Right lobe of liver (tissue), 6 donors: Measurements from ENCODE around the gene CYP4B1. TPM values are rescaled to one million over a fixed set of nuclear protein-coding genes. Genes with fewer than 3 reads are reported as not detected.

Experiments used
- ATAC-seq, 4 donors: fragments of 200-7000 bp; cut with Tn5 transposase; one replicate each; pipeline ENCODE4 v1.9.1; 2020; ENCODE audit warnings: mild to moderate bottlenecking in 4 of 4, moderate library complexity in 4 of 4
- DNase-seq, 3 donors: peaks; one replicate each; pipeline ENCODE4 v3.0.0-alpha.2; 2020
- H3K27ac ChIP-seq, 3 donors: fragments of 200-600 bp; one replicate each; pipeline ENCODE4 v1.8.0; 2022
- H3K27me3 ChIP-seq, 2 donors: fragments of 200-600 bp; one replicate each; pipeline ENCODE4 v1.8.0; 2022
- H3K36me3 ChIP-seq, 4 donors: fragments of 200-600 bp; sonication (generic) in 1 of 4; one replicate each; pipeline versions ENCODE4 v1.5.1 to v1.8.0; 2017 to 2022; ENCODE audit warnings: control low read depth in 1 of 4
- H3K4me1 ChIP-seq, 4 donors: fragments of 200-600 bp; sonication (generic) in 1 of 4; one replicate each; pipeline versions ENCODE4 v1.5.1 to v1.8.0; 2017 to 2022; ENCODE audit warnings: control low read depth in 1 of 4
- H3K4me3 ChIP-seq, 3 donors: fragments of 200-600 bp; one replicate each; pipeline ENCODE4 v1.8.0; 2022
- H3K9me3 ChIP-seq, 4 donors: fragments of 200-600 bp; sonication (generic) in 1 of 4; one replicate each; pipeline versions ENCODE4 v1.5.1 to v1.8.0; 2017 to 2022; ENCODE audit warnings: control low read depth in 1 of 4
- POLR2A ChIP-seq: fragments of 450-650 bp; IDR thresholded peaks from one replicate; pipeline ENCODE4 v1.6.1; 2017; ENCODE audit warnings: antibody characterized with exemption, mild to moderate bottlenecking
- WGBS: methylation state at CpG from one replicate; pipeline ENCODE4 v1.1.6; 2018; ENCODE audit warnings: low coverage, low lambda C conversion rate; ENCODE audit not compliant: insufficient coverage; ENCODE audit errors: missing lambda C conversion rate; 5-methylcytosine and 5-hydroxymethylcytosine counted together
- intact Hi-C, 2 donors: fragments of 100-400 bp; cut with DNase I; formaldehyde crosslinking; loops; one replicate each; pipeline versions ENCODE4 v1.11.2 to v1.14.1; 2022
- total RNA-seq, 6 experiments: library from RNA; depleted of rRNA in 2 of 6; stranded (reverse); fragments of >200 nt in 2 of 6; fragmentation: NEBNext Ultra II Directional in 3 of 6; extraction: Animal tissue kit (Norgen Biotek cat#: 25700) in 3 of 6; gene quantifications; one replicate each; pipeline versions ENCODE4 v1.1.0 to v1.2.4, GENCODE V29; 2016 to 2023
- TF ChIP-seq, protein P1 (sequence below), 4 donors: fragments of 200-600 bp in 3 of 4; fragments of 450-650 bp in 1 of 4; IDR thresholded peaks; one replicate each; pipeline versions ENCODE4 v1.5.1 to v1.8.0; 2016 to 2022; ENCODE audit warnings: antibody characterized with exemption in 4 of 4, mild to moderate bottlenecking in 2 of 4
- donor health status: DM: no; HTN: yes; CAD: no.
- donor health status: DM: no; HTN: no; CAD: no.
- donor health status: DM: no; HTN: no; CAD: no.
- donor health status: DM: no; HTN: yes; CAD: no.
- donor health status: DM: no; HTN: yes; CAD: no.

Gene CYP4B1
- total RNA-seq, 6 experiments from 2014 or later = 0.62 TPM; not detected in 5

DNA sequence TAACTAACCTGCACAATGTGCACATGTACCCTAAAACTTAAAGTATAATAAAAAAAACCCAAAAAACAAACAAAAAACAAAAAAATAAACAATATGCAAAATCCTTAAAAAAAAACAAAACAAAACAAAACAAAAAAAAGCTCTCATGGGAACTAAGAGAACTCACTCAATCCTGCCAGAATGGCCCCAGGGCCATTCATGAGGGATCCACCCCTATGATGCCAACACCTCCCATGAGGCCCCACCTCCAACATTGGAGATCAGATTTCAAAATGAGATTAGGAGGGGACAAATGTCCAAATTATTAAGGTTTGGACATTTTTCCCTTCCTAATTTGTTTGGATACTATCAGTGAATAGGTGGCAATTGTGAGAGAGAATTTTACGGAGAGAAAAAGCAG lies 10.2 kb downstream of the CYP4B1 start:
- TF ChIP-seq, protein P1, sequence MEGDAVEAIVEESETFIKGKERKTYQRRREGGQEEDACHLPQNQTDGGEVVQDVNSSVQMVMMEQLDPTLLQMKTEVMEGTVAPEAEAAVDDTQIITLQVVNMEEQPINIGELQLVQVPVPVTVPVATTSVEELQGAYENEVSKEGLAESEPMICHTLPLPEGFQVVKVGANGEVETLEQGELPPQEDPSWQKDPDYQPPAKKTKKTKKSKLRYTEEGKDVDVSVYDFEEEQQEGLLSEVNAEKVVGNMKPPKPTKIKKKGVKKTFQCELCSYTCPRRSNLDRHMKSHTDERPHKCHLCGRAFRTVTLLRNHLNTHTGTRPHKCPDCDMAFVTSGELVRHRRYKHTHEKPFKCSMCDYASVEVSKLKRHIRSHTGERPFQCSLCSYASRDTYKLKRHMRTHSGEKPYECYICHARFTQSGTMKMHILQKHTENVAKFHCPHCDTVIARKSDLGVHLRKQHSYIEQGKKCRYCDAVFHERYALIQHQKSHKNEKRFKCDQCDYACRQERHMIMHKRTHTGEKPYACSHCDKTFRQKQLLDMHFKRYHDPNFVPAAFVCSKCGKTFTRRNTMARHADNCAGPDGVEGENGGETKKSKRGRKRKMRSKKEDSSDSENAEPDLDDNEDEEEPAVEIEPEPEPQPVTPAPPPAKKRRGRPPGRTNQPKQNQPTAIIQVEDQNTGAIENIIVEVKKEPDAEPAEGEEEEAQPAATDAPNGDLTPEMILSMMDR (IDR thresholded peaks at IDR 0.05) = no peak
- TF ChIP-seq POLR2A = no peak
- intact Hi-C loops = no loop called here

DNA sequence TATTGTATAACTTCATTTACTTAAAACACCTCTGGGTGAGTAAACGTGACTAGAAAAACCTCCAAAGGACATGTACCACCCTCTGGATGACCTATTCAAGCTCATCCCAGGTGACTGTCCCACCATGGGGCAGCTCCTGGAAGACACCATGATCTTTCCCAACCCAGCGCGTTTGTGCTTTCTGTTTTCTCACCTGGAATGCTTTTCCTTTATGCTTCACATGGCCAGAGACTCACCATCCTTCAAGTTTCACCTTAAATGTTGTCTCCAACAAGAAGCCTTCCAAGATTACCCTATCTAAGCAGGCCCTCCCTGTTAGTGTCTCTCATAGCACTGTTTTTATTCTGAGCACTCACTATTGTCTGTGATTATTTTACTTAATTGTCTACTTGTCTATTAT lies 11.1 kb downstream of the CYP4B1 start:
- TF ChIP-seq POLR2A = no peak
- TF ChIP-seq, protein P1 (IDR thresholded peaks at IDR 0.05) = no peak

More for the DNA sequence above, 10.2 kb downstream of the CYP4B1 start:
- H3K27ac ChIP-seq = no peak overlapping the region
- H3K9me3 ChIP-seq = no peaks in the 10 kb centered on the region
- no peak overlapping the region for H3K4me3 ChIP-seq
- DNase-seq = no peak
- no peaks in the 10 kb centered on the region for H3K27me3 ChIP-seq
- H3K36me3 ChIP-seq = no peaks in the 10 kb centered on the region
- no peaks in the 10 kb centered on the region for H3K4me1 ChIP-seq
- ATAC-seq = no peak
- 92% methylated on average over 1 of the region's 1 CpG for WGBS

DNA sequence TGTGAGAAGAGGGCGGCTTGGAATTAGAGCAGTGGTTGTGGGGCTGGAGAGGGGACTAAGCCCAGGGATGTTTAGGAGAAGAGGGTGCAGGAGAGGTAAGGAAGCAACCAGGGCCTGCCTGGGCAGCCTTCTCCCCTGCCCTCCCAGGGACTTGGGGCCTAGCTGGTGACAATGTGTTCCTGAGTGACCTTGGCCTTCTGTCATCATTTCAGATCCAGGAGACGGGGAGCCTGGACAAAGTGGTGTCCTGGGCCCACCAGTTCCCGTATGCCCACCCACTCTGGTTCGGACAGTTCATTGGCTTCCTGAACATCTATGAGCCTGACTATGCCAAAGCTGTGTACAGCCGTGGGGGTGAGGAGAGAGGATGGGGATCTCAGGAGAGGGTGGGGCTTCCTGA lies 11.8 kb downstream of the CYP4B1 start:
- Histone ChIP-seq H3K36me3 (no peaks in the 10 kb centered on the region), H3K27ac (no peak overlapping the region), H3K27me3 (no peaks in the 10 kb centered on the region), H3K9me3 (no peaks in the 10 kb centered on the region), H3K4me1 (no peaks in the 10 kb centered on the region), H3K4me3 (no peak overlapping the region)
- 65% methylated on average over 5 of the region's 5 CpGs for WGBS
- DNase-seq (no peak), ATAC-seq (no peak)
- intact Hi-C loops = no loop called here
- no peak for TF ChIP-seq POLR2A
- TF ChIP-seq, protein P1 (IDR thresholded peaks at IDR 0.05) = no peak

More for the DNA sequence above, 11.1 kb downstream of the CYP4B1 start:
- Histone ChIP-seq H3K27ac (no peak overlapping the region), H3K4me3 (no peak overlapping the region), H3K36me3 (no peaks in the 10 kb centered on the region), H3K9me3 (no peaks in the 10 kb centered on the region), H3K27me3 (no peaks in the 10 kb centered on the region), H3K4me1 (no peaks in the 10 kb centered on the region)
- 88% methylated on average over 3 of the region's 3 CpGs for WGBS
- ATAC-seq (no peak), DNase-seq (no peak)
- intact Hi-C loops = no loop called here

DNA sequence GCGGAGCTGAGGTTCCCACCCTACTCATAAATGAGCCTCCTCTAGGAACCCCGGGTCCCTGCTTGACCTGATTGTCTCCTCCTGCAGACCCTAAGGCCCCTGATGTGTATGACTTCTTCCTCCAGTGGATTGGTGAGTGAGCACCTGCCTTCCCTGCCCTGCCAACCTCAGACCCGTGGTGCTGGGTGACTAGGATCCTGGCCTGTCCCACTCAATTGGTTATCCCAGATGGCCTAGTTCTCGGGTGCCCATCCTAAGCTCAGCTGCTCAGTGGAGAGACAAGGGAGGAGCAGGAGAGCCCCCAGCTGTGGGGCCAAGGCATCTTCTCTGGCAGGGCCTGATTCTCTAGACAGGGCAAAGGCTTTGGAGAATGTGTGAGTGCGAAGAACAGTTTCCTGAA lies 12.2 kb downstream of the CYP4B1 start:
- ATAC-seq (no peak), DNase-seq (no peak)
- no peaks in the 10 kb centered on the region for H3K9me3 ChIP-seq
- intact Hi-C loops = no loop called here
- H3K36me3 ChIP-seq = no peaks in the 10 kb centered on the region
- no peak overlapping the region for H3K4me3 ChIP-seq
- no peaks in the 10 kb centered on the region for H3K27me3 ChIP-seq
- 87% methylated on average over 2 of the region's 5 CpGs for WGBS
- H3K27ac ChIP-seq = no peak overlapping the region
- no peaks in the 10 kb centered on the region for H3K4me1 ChIP-seq
- TF ChIP-seq, protein P1 (IDR thresholded peaks at IDR 0.05) = no peak
- TF ChIP-seq POLR2A = no peak
